ENCODE results near the gene ARL10.

ARL10 gene

GRCh38 chr5:176413255-176413565, 47.9 kb downstream of the ARL10 start:
- DNase-seq, result no peak

GRCh38 chr5:176413709-176414191, 48.5 kb downstream of the ARL10 start:
- DNase-seq, result no peak

- DNase-seq, result no peak
These were observed 49.4 kb downstream of the ARL10 start for GRCh38 chr5:176414704-176415103.

GRCh38 chr5:176415240-176415951, 50.1 kb downstream of the ARL10 start:
- DNase-seq, result no peak

GRCh38 chr5:176415952-176416924, 51.0 kb downstream of the ARL10 start, which contains the start of gene CLTB:
Gene CLTB, minus strand, starts transcription at chr5:176416539. Its CDS starts 176 bp downstream, at chr5:176416363.
- peak; percentile 56 for DNase-seq

- DNase-seq, result no peak
These were observed 51.7 kb downstream of the ARL10 start for GRCh38 chr5:176416965-176417364.

- no peak for DNase-seq
These were observed 53.0 kb downstream of the ARL10 start for GRCh38 chr5:176418251-176418650.

- DNase-seq, result no peak
These were observed 54.8 kb downstream of the ARL10 start for GRCh38 chr5:176420086-176420485.

- no peak for DNase-seq
These were observed 55.8 kb downstream of the ARL10 start for GRCh38 chr5:176420972-176421544.

GRCh38 chr5:176424181-176424580, 58.9 kb downstream of the ARL10 start:
- DNase-seq, result no peak

- DNase-seq, result no peak
These were observed 59.9 kb downstream of the ARL10 start for GRCh38 chr5:176425138-176425537.

GRCh38 chr5:176425791-176426190, 60.5 kb downstream of the ARL10 start:
- DNase-seq, result no peak

GRCh38 chr5:176426876-176427275, 61.6 kb downstream of the ARL10 start:
- no peak for DNase-seq

- DNase-seq, result no peak
These were observed 62.7 kb downstream of the ARL10 start for GRCh38 chr5:176427971-176428370.

- no peak for DNase-seq
These were observed 64.7 kb downstream of the ARL10 start for GRCh38 chr5:176429972-176430371.

Data from NCI-H2171 treated with DMSO at 0.1 percent for 48 hours (cell line).